Vagina (tissue), 2 donors: ENCODE results near the gene RING1.
A peak's percentile ranks its signal among the peaks of the same experiment; 100 is the strongest.

Source experiments
- POLR2A ChIP-seq, 2 donors: fragments of 450-650 bp; IDR thresholded peaks; one replicate each; pipeline ENCODE4 v1.6.1; 2017; ENCODE audit warnings: antibody characterized with exemption in 2 of 2, mild to moderate bottlenecking in 2 of 2, moderate library complexity in 2 of 2
- TF ChIP-seq, protein P1 (sequence below), 3 experiments: fragments of 450-650 bp in 2 of 3; fragments of 200-600 bp in 1 of 3; sonication (generic) in 1 of 3; IDR thresholded peaks; one replicate each; pipeline ENCODE4 v1.5.1; 2017 to 2019; ENCODE audit warnings: antibody characterized with exemption in 3 of 3, mild to moderate bottlenecking in 2 of 3, moderate library complexity in 2 of 3

DNA sequence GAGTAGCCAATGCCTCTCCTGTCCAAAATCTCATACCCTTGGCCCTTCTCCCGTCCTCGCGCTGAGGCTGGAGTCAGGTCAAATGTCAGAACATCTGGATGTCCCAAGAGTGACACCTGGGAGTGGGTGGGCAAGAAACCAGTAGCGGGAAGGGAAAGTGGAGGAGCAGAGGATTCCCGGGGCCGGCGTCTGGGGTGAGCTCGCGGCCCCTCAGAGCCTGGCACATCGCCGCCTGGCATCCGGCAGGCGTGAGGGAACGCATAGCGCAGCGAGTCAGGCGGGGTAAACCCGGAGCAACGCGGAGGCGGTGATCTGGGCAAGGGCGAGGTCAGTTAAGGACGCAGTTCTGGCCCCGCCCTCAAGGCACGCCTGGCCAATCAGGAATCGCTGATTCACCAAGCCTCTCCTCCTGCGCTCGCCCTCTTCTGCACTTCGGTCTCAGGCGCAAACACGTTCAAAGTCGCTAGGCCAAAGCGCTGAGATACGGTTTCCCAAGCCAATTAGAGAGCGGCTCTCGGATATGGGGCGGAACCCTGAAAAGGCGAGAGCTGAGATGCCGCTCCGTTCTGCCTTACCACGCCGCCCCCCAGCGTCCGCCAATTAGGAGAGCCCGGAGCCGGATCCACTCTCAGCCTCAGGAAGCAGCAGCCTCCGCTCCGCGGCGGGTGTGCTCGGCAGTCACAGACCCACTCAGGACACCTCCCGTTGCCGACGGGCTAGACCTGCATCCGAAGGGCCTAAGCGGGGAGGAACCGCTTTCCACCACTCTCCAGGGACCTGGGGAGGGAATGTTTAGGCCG, 40.8 kb downstream of the RING1 start:
- TF ChIP-seq POLR2A (IDR thresholded peaks at IDR 0.05) = peak in 1 of 2 donors; percentile 71
- TF ChIP-seq, protein P1, sequence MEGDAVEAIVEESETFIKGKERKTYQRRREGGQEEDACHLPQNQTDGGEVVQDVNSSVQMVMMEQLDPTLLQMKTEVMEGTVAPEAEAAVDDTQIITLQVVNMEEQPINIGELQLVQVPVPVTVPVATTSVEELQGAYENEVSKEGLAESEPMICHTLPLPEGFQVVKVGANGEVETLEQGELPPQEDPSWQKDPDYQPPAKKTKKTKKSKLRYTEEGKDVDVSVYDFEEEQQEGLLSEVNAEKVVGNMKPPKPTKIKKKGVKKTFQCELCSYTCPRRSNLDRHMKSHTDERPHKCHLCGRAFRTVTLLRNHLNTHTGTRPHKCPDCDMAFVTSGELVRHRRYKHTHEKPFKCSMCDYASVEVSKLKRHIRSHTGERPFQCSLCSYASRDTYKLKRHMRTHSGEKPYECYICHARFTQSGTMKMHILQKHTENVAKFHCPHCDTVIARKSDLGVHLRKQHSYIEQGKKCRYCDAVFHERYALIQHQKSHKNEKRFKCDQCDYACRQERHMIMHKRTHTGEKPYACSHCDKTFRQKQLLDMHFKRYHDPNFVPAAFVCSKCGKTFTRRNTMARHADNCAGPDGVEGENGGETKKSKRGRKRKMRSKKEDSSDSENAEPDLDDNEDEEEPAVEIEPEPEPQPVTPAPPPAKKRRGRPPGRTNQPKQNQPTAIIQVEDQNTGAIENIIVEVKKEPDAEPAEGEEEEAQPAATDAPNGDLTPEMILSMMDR (IDR thresholded peaks at IDR 0.05) = peak in 2 of 3 experiments; percentile 13 to 24
